Activated T-helper 9 cell treated with anti-CD3 and anti-CD28 coated beads, Interleukin-2, amount 50 U/mL, for 16 hours (primary cell): ENCODE measurements around the gene PHF23.

Experiments
- DNase-seq: peaks from one replicate; pipeline ENCODE4 v3.0.0-alpha.2; 2020; ENCODE audit warnings: low read depth

PHF23 gene

DNA sequence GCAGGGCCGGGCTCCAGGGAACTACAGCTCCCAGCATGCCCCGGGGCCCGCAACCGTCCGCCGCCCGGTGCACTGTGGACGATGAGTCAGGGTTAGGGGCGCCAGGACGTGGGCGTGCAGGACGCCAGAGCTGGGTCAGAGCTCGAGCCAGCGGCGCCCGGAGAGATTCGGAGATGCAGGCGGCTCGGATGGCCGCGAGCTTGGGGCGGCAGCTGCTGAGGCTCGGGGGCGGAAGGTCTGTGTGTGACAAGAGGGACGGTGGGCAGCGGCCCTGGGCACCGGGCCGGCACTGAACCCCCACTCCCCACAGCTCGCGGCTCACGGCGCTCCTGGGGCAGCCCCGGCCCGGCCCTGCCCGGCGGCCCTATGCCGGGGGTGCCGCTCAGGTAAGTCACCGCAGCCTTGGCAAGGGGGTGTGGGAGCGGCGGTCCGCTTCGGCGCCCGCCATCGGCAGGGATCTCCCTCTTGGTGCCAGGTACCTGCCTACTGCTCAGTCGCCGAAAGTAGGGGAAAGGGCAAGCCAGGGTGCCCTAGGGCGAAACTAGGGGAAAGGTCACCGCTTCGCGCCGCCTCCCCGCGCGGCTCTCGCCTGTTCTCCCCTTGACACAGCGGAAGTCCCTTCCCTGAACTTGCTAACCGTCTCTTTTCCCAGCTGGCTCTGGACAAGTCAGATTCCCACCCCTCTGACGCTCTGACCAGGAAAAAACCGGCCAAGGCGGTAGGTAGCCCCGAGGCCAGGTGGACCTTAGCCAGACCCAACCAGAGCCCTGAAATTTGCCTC, 19.3 kb downstream of the PHF23 start, which contains the start of the genes ACADVL and DLG4:
Gene ACADVL, plus strand, starts transcription at position 127 of the 781 bp plus-strand sequence. Its CDS starts 47 bp downstream, at position 174.
Gene DLG4, minus strand, starts transcription at position 25 of the 781 bp plus-strand sequence.
- peak; percentile 71 for DNase-seq

DNA sequence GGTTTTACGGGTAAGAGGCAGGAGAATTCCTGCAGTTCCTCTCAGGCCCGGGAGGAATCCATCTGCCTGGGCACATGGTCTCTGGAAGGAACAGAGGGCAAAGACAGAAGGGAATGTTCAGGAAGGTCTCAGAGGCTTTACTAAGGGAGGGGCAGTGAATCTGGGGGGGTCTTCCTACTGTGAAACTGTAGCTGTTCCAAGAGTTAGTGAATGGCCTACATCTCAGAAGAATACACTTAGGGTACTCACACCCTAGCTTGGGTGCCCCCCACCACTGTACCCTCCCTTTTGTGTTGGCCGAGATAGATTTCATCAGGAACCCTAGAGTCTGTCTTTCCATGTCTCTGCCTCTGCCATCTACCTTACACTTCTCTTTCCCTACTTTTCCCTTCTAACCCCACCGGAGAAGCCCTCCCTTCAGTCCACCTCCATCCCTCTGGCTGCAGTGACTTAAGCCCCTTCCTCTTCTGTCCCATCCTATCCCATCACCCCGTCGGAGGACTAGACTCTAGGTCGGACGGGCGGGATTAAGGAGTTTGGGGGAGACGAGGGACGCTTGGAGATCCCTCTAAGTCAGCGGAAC, 19.9 kb downstream of the PHF23 start:
- DNase-seq: no peak

DNA sequence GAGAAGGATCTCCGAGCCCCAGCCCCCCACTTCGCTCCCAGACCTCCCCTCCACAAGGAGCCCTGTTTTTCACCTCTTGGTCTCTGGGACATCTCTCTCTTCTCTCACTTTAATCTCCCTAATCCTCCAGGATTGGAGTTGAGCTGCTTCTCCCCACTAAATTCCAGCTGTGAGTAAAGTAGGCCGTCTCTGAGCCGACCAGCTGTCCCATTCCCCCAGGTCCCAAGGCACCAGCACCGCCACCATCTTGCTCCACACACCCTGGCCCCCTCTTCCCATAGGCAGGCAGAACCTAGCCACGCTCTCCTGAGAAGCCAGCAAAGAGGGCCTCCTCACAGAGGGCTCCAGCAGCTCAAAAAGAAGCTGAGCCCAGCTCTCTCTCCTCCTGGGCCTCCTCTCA, 20.5 kb downstream of the PHF23 start:
- no peak for DNase-seq

DNA sequence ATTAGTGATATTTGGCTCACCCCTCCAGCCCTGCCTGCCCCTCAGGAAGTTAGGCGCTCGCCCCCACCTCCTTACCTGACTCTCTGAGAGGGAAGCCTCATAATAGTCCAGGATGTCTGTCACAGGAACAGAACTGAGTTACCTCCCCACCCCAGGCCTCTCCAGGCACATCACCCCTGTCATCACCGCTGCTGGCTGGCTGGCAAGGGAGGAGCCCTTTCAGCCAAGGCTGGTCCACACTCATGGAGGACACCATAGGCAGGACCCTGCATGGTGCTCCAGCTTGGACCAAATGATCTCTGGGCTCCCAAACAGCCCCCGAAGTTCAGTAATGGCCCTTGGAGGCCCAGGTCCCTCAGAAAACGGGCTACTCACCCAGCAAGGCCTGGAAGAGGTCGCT, 21.1 kb downstream of the PHF23 start:
- DNase-seq: no peak

DNA sequence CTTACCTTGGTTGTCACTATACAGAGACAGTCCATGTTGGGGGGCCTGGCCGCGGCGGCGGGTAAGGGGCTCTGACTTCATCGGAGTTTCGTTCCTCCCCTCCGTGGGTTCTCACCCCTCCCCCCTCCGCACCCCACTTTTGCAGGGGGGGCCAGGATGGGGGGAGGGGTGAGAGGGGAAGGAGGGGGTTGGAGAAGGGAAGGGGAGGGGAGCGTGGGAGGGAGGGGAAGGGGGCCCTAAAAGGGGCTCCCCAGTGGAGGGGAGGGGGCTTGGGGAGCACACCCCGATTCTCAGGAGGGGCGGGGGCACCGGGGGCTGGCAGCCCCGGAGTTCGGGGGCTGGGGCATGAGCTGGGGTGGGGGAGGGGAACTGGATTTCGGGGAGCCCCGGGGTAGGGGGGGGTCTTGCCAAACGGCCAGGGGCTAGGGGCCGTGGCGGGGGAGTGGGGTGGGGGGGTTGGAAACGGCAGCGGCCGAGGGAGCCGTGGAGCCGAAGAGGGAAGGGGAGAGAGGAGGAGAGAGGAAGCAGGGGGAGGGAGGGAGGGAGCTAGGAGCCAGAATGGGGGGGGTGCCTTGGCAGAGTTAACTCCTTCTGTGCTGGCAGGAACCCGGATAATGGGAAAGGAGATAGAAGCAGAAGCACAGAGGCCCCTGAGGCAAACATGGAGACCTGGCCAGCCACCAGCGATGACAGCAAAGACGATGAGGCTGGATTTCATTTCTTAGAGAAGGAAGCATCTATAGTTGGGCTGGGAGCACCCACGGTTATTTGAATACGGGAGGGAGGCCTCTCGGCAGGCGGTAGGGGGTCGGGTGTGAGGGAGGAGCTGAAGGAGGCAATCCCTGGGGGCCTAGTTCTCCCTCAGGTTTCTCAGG, 21.9 kb downstream of the PHF23 start:
- no peak for DNase-seq

DNA sequence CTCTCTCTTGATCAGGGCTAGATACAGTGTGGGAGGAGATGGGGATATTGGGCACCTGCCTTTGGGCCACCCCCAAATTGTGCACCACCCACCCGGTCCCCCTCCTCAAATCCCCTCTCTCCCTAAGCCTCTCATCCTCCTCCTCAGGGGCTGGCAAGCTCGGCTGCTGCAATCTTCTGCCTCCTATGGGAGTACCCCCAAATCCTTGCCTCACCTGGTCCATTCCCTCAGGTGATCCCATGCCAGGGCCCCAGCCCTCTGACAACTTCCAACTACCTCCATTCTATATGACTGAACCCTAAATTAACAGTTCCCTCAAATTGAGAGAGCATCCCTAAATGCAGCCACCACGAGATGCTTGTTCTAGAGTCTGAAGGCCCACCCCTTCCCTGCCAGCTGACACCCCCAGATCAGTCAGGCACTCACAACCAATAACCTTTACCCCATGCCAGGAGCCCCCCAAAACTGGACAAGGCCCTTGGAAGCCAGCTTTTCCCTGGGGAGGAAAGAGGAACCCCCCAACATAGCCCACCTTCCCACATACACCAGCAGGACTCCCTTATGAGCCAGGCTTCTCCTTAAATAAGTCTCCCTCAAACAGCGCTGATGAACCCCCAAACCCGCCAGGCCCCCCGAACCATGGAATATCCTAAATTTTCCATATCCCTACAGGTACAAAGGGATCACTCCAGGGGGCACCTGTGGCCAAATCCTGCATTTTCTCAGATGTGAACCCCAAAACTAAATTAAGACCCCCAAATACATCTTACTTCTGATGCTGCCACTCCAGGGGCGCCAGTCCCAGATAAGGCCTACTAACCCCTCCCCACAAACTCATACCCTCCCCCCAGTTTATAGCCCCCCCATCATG, 22.8 kb downstream of the PHF23 start:
- no peak for DNase-seq

DNA sequence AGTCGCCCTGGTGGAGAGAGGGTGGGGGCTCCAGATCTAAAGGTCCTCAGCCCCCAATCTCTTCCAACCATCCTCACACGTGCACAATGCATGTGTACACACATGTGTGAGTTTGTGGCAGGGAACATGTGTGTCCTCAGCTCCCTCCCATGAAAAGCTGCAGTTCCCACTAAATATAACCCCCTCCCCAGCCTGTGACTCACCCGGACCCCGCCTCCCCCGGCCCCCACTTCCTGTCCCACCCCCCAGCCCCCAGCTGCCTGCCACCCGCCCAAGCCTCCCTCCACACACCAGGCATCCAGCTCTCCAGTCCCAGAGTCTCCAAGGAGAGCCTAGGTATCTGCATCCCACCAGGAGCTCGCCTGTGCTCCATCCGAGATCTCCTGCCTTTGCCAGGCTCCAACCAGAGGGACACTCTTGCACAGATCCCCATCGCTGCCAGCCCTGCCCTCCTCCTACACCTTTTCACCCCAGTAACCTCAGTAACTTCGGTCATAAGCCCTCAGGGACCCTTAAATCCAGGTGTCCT, 23.5 kb downstream of the PHF23 start:
- DNase-seq: no peak

DNA sequence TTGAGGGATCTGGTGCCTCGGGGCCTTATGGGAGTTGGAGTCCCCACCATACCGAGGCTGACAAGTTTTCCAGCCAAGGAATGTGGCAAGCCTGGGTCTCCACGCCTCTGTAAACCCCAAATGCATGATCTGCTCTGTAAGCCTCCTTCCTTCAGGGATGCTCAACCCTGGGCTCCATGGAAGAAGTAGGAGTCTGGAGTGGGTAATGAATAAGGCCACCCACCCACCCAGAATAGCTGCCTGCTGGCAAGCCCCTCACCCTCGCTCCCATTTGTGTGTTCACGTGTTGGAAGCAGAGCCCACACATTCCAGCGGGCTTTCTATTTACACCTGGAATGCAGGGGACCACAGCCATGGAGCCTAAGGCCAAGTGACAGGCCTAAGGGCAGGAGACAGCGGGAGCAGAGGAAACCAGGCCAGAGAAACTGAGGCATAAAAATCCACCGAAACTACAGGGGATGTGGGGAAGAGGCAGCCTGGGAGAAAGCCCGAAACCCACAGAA, 24.1 kb downstream of the PHF23 start:
- no peak for DNase-seq

DNA sequence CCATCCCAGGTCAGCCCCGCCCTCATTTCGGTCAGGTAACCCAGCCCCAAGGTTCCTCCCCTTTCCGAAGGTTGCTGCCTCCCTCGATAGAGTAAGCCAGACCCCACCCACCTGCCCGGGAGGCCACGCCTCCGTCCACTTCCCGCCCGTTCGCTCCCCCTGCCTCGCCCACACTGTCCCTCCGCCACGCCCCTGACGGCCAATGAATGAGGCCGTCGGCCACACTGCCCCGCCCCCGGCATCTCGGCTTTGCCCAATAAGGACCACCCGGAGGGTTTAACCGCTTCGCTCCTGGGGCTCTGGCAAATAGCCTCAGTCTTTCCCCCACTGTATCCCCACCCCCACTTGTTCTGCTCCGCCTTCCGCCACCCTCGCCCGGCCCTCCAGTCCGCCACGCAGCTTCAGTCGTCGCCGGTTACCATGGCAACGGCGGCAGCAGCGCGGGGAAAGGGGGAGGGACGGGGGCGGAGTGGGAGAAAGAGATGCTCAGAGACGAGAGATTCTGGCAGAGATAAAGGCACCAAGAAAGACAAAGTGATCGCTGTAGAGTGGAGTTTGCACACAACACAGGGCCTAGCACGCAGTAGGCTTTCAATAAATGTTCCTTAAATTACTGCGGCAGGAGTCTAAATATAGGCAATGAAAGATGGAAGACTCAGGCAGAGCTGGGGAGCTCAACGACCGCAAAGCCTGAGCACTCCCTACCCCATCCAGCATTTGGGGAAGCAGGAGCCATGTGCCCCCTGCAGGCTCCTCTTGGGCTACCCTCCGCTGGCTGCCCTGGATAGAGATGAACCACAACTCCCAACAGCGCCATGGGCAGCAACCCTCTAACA, 24.7 kb downstream of the PHF23 start:
- peak; percentile 98 for DNase-seq

DNA sequence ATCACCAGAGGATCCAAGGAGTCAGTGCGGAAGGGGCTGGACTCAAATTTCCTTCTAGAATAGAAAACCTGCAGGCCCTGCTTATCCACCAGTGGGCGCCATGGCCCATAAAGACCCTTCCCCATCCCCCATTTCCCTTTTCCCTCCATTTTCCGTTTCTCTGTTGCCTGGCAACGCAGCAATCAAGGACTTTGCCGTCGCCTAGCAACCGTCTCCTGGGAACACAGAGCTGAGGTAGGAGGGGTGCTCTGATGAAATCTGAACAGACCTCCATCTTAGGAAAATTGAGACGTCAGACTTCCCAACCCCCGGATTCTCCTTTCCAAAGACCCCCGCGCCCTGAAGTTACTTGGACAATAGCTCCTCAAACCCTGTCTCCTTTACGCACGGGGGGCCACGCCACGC, 25.4 kb downstream of the PHF23 start:
- DNase-seq: peak; percentile 41

DNA sequence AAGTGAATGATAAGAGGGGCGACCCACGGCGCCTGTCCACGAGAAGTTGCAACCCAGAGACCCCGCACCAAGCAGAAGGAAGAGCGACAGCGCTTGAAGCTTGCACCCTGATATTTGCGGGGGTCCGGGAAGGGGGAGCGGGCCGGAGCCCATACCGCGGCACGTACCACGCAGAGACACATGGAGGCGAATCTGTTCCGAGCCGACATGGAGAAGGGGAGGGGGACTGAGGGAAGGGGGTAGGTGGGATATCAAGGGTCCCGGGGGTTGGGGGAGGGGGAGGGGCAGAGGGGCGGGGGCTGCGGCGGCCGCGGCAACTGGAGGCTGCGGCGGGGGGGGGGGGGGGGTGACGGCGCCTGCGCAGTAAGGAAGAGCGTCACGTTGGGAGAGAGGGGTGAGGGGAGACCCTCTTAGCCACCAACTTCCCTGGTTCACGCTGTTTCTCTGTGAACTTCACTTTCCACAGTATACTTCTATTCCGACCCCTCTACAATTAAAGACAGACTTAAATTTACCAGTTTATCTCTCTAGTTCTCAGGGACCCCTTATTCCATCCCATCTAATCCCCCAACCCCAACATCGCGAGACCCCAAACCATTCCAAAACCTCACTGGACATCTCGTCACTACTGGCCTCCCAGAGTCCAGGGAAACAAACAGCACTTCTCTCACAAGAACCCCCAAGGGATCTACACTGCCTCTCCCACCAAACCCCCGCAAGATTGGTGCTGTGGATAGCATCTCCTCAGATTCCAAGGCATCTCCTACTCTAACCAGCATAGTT, 27.6 kb downstream of the PHF23 start:
- DNase-seq: no peak

DNA sequence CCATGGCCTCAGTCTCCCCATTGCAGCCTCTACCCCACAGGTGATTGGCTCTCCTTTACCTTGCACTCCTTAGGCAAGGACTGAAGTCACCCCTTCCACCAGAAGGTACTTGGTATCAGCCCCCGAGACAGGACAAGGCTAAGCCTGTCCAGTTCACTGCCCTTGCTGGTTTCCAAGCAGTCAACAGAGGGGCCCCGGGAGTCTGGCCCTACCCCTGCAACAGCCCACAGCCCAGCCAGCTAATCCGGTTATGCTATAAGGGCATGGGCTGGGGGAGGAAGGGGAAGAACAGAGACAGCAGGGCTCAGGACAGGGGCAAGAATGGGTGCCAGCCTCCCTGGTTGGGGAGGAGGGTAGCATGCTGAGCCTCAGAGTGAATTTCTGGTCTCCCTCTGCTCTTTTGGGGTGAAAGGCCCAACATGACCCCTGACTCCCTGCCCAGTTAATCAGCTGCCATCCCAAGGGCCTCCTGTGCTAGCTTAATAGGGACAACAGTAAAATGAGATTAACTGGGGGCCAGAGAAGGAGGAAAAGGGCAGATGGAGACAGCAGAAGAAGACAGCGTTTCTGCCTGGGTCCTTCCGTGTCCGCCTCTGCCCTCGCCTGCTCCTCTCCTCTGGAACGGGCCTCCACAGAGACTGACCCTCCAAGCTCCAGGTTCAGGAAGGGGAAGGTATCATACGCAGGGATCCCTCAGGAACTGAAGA, 30.4 kb downstream of the PHF23 start:
- DNase-seq: no peak

DNA sequence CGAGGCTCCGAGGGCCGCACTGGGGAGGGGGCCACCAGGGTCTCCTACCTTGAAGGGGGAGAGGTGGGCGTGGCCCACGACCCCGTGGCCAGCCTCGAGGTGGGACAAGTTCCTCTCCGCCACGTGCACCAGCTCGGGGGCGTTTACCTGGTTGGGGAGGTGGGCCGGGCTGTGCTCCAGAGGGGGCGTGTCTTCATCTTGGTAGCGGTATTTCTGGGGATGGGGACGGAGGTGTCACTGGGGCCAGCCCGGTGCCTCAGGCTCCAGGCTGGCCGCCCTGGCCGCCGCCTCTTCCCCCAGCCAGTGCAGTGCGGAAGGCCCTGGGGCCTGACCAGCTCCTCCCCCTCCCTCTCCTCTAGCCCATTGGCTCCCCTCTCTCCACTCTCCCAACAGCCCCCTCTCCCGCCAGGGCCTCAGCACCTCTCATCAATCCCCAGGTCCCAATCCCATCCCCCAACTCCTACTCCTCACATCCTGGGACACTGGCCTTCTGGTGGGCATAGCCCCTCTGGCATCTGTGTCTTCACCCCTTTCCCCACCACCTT, 31.2 kb downstream of the PHF23 start:
- no peak for DNase-seq

DNA sequence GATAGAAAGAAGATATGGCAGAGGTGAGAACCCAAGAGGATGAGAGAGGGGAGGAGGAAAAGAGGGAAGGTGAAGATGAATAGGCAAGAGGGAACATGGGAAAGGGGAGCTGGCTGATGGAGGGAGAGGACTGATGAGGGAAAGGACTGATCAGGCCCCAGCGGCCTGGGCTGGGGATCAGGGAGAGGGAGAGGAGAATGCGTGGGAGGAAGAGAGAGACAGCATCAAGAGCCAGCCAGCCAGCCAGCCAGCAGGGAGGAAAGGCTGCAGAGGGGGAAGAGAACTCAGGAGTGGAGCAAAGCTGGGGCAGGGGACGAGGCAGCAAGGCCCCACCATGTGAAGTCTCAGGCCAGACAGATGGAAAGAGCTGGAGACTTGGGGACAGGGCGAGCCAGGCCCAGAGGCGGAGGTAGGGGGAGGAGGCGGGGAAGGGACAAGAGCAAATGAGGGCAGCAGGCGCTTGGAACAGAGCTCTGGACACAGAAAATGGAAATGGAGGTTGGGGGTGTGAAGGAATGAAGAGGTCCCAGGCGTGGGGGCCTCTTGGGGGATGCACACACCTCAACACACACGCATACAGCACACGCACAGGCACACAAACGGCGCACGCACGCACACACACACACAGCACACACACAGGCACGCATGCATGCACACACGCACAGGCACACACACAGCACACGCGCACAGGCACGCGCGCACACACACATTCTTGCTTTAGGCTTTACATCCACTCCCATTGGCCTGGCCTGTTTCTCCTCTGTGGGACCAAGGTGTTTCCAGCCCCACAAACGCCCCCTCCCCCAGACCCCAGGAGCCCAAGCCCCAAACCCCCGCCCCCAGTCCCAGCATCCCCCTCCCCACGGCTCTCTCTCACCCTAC, 31.9 kb downstream of the PHF23 start:
- no peak for DNase-seq

DNA sequence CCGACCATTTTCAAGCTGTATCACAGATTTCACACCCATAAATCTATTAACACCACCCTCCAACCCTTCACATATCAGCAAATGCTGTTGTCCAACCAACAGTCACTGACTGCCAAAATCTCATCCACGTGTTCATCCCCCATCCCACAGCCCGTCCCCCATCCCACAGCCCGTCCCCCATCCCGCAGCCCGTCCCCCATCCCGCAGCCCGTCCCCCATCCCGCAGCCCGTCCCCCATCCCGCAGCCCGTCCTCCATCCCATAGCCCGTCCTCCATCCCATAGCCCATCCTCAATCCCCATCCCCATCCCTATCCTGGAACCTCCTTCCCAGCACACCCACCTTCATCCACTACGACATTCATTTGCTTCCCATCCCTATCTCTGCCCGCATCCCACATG, 33.7 kb downstream of the PHF23 start:
- DNase-seq: no peak

DNA sequence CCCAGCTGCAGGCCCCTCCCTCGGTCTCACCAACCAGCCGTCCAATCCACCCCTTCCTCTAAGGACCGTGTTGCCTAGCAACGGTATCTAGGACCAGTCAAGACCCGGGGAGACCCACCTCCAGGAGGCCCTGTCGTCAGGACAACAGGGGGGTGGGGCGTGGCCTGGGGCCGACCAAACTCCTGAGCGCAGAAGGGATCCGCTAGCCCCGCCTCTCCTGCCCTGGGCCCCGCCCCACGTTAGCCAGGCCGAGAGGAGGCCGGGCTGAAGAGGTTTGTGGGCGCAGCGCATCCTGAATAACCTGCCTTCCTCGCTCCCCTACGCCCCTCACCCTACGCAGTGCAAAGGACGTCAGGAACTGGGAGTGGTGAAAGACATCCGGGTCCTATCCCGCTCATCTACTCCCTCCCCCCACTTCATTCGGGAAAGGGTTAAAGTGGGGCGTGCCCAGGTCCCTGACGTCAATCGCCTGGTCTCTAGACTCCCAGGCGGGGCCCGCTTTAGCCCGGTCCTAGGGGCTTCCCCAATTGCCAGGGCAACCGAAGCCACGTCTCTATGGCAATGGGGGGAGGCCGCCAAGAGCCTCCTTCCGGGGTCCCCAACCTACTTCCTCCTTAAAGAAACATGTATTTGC, 34.3 kb downstream of the PHF23 start:
- DNase-seq: peak; percentile 84

DNA sequence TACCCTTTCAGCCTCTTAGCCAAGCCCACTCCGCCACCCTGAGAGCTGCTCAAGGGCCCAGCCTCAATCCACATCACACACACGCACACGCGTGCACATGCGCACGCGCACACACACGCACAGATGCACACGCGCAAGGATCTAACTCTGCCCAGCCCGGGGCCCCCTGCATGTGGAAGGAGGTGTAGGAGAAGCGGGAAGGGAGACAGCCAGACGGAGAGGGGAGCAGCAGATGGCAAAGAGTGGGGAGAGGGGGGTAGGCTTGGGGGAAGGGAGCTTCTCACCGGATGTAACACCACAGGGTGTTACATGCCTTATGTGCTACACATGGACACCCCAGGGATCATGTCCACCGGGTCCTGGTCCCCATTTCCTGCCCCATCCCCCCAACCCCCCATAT, 34.9 kb downstream of the PHF23 start:
- DNase-seq: no peak
